Measurements from ENCODE around the gene SLC29A4.
"Not testable (repeated sequence)": the region's sequence is repeated elsewhere in the genome, so short reads cannot be mapped to it uniquely, and the experiment has no call there.

SLC29A4 gene

GRCh38 chr7:5282543-5283316 is at the start of gene SLC29A4:
SLC29A4 (plus strand) TSS chr7:5282943; CDS start chr7:5287817, 4,874 bp downstream.
- DNase-seq (ENCODE audit: low read depth in 2 of 2) = peak; percentile 5 to 27

GRCh38 chr7:5234852-5235831 is 47.6 kb upstream of the SLC29A4 start:
- no peak for DNase-seq (ENCODE audit: low read depth in 2 of 2)

GRCh38 chr7:5237286-5237685 is 45.5 kb upstream of the SLC29A4 start:
- no peak for DNase-seq (ENCODE audit: low read depth in 2 of 2)

- DNase-seq (ENCODE audit: low read depth in 2 of 2) = no peak
Measured at GRCh38 chr7:5238500-5238899, 44.2 kb upstream of the SLC29A4 start.

- DNase-seq (ENCODE audit: low read depth in 2 of 2) = no peak
Measured at GRCh38 chr7:5243261-5243660, 39.5 kb upstream of the SLC29A4 start.

GRCh38 chr7:5248201-5248885 is 34.4 kb upstream of the SLC29A4 start:
- DNase-seq (ENCODE audit: low read depth in 2 of 2) = no peak

GRCh38 chr7:5250787-5251186 is 32.0 kb upstream of the SLC29A4 start:
- not testable (repeated sequence) for DNase-seq (ENCODE audit: low read depth in 2 of 2)

GRCh38 chr7:5253529-5253928 is 29.2 kb upstream of the SLC29A4 start:
- DNase-seq (ENCODE audit: low read depth in 2 of 2) = not testable (repeated sequence)

- DNase-seq (ENCODE audit: low read depth in 2 of 2) = not testable (repeated sequence)
Measured at GRCh38 chr7:5254371-5254770, 28.4 kb upstream of the SLC29A4 start.

- DNase-seq (ENCODE audit: low read depth in 2 of 2) = no peak
Measured at GRCh38 chr7:5255832-5256231, 26.9 kb upstream of the SLC29A4 start.

- DNase-seq (ENCODE audit: low read depth in 2 of 2) = not testable (repeated sequence)
Measured at GRCh38 chr7:5260530-5261068, 22.1 kb upstream of the SLC29A4 start.

GRCh38 chr7:5263066-5263465 is 19.7 kb upstream of the SLC29A4 start:
- not testable (repeated sequence) for DNase-seq (ENCODE audit: low read depth in 2 of 2)

- no peak for DNase-seq (ENCODE audit: low read depth in 2 of 2)
Measured at GRCh38 chr7:5265320-5266190, 17.2 kb upstream of the SLC29A4 start.

- DNase-seq (ENCODE audit: low read depth in 2 of 2) = no peak
Measured at GRCh38 chr7:5266191-5267028, 16.3 kb upstream of the SLC29A4 start.

GRCh38 chr7:5267829-5268228 is 14.9 kb upstream of the SLC29A4 start:
- DNase-seq (ENCODE audit: low read depth in 2 of 2) = not testable (repeated sequence)

- DNase-seq (ENCODE audit: low read depth in 2 of 2) = not testable (repeated sequence)
Measured at GRCh38 chr7:5269992-5270657, 12.6 kb upstream of the SLC29A4 start.

GRCh38 chr7:5270788-5271187 is 12.0 kb upstream of the SLC29A4 start:
- DNase-seq (ENCODE audit: low read depth in 2 of 2) = no peak

GRCh38 chr7:5273831-5274405 is 8.8 kb upstream of the SLC29A4 start:
- DNase-seq (ENCODE audit: low read depth in 2 of 2) = not testable (repeated sequence)

- no peak for DNase-seq (ENCODE audit: low read depth in 2 of 2)
Measured at GRCh38 chr7:5274441-5274840, 8.3 kb upstream of the SLC29A4 start.

Measured in stimulated activated CD8-positive, alpha-beta memory T cell treated with anti-CD3 and anti-CD28 coated beads, Interleukin-2, amount 100 ng/mL, for 48 hours (primary cell).